GM23338 (cell line): ENCODE data around the gene CACNA1H. TPM values are rescaled to one million over a fixed set of nuclear protein-coding genes. Genes with fewer than 3 reads are reported as not detected.

Experiments
- ATAC-seq: fragments of 200-7000 bp; cut with Tn5 transposase; 3 replicates; pipeline ENCODE4 v1.9.1; 2020
- DNase-seq: peaks from one replicate; pipeline ENCODE4 v3.0.0-alpha.2; 2015; ENCODE audit warnings: low spot score
- H2AFZ ChIP-seq: fragments of 200-600 bp; sonication (generic); 2 replicates; pipeline ENCODE4 v1.8.0; 2016; ENCODE audit warnings: antibody characterized with exemption, mild to moderate bottlenecking, moderate library complexity
- H3F3A ChIP-seq: fragments of 200-600 bp; sonication (generic); replicated peaks from 2 replicates; pipeline ENCODE4 v1.8.0; 2017; ENCODE audit warnings: antibody characterized with exemption, mixed run types, low read depth
- H3K27ac ChIP-seq: fragments of 200-600 bp; sonication (generic); 2 replicates; pipeline ENCODE4 v1.6.1; 2016; ENCODE audit warnings: low read depth
- H3K27me3 ChIP-seq: fragments of 200-600 bp; sonication (generic); 2 replicates; pipeline ENCODE4 v1.8.0; 2016; ENCODE audit warnings: mild to moderate bottlenecking, mixed run types, moderate library complexity; ENCODE audit not compliant: insufficient read depth
- H3K36me3 ChIP-seq: fragments of 200-600 bp; sonication (generic); 2 replicates; pipeline ENCODE4 v1.8.0; 2016; ENCODE audit warnings: mild to moderate bottlenecking; ENCODE audit not compliant: insufficient read depth
- H3K4me1 ChIP-seq: fragments of 200-600 bp; sonication (generic); 2 replicates; pipeline ENCODE4 v1.8.0; 2016; ENCODE audit warnings: mild to moderate bottlenecking, moderate library complexity; ENCODE audit not compliant: insufficient read depth
- H3K4me2 ChIP-seq: fragments of 200-600 bp; sonication (generic); 2 replicates; pipeline ENCODE4 v1.7.1; 2017; ENCODE audit warnings: mixed run types
- H3K4me3 ChIP-seq: fragments of 200-600 bp; sonication (generic); 2 replicates; pipeline ENCODE4 v1.6.1; 2016; ENCODE audit warnings: mixed run types
- H3K79me2 ChIP-seq: fragments of 200-600 bp; sonication (generic); replicated peaks from 2 replicates; pipeline ENCODE4 v1.8.0; 2017; ENCODE audit warnings: mild to moderate bottlenecking; ENCODE audit not compliant: insufficient read depth
- H3K9me2 ChIP-seq: fragments of 200-600 bp; sonication (generic); 2 replicates; pipeline ENCODE4 v1.8.0; 2017; ENCODE audit not compliant: insufficient read depth
- H4K20me1 ChIP-seq: fragments of 200-600 bp; sonication (generic); replicated peaks from 2 replicates; pipeline ENCODE4 v1.8.0; 2017; ENCODE audit warnings: mild to moderate bottlenecking; ENCODE audit not compliant: insufficient read depth
- H3K27ac Mint-ChIP-seq: 2 replicates; pipeline ENCODE4 v1.8.0; 2020; ENCODE audit warnings: inconsistent platforms, mild to moderate bottlenecking, moderate library complexity, mixed read lengths
- H3K27me3 Mint-ChIP-seq: 3 replicates; pipeline ENCODE4 v1.8.0; 2022; ENCODE audit warnings: low read depth, mild to moderate bottlenecking, moderate library complexity, mixed read lengths, inconsistent platforms; ENCODE audit not compliant: insufficient read depth, poor library complexity
- H3K36me3 Mint-ChIP-seq: 3 replicates; pipeline ENCODE4 v1.8.0; 2021; ENCODE audit warnings: low read depth, mild to moderate bottlenecking, inconsistent platforms, moderate library complexity, mixed read lengths
- H3K4me1 Mint-ChIP-seq: 3 replicates; pipeline ENCODE4 v1.8.0; 2020; ENCODE audit warnings: mild to moderate bottlenecking, inconsistent platforms, mixed read lengths
- H3K4me3 Mint-ChIP-seq: 3 replicates; pipeline ENCODE4 v1.8.0; 2021; ENCODE audit warnings: moderate library complexity, mild to moderate bottlenecking, inconsistent platforms, mixed read lengths
- H3K9me3 Mint-ChIP-seq: 3 replicates; pipeline ENCODE4 v1.8.0; 2020; ENCODE audit warnings: moderate library complexity, mild to moderate bottlenecking, inconsistent platforms, mixed read lengths
- CREB1 ChIP-seq: fragments of 250-450 bp; sonication (Bioruptor Pico); IDR thresholded peaks from 2 replicates; pipeline ENCODE4 v1.5.0; 2020; ENCODE audit warnings: low read depth, mild to moderate bottlenecking, moderate library complexity
- EZH2 ChIP-seq: fragments of 200-600 bp; sonication (generic); IDR thresholded peaks from one replicate; pipeline ENCODE4 v1.8.0; 2017; ENCODE audit warnings: antibody characterized with exemption, mild to moderate bottlenecking, low read depth; ENCODE audit not compliant: unreplicated experiment
- EZH2phosphoT487 ChIP-seq: fragments of 200-600 bp; sonication (generic); IDR thresholded peaks from one replicate; pipeline ENCODE4 v1.8.1; 2018; ENCODE audit warnings: antibody characterized with exemption; ENCODE audit not compliant: unreplicated experiment
- JUNB ChIP-seq: IDR thresholded peaks from one replicate; pipeline ENCODE4 v1.6.1; 2016; ENCODE audit warnings: antibody characterized with exemption; ENCODE audit not compliant: unreplicated experiment
- NANOG ChIP-seq: IDR thresholded peaks from 2 replicates; pipeline ENCODE4 v1.6.1; 2016; ENCODE audit warnings: antibody characterized with exemption, borderline replicate concordance
- ZNF114 ChIP-seq: fragments of 250-450 bp; sonication (Bioruptor Pico); IDR thresholded peaks from 2 replicates; pipeline ENCODE4 v1.5.0; 2020; ENCODE audit warnings: mild to moderate bottlenecking, moderate library complexity
- ZNF331 ChIP-seq: fragments of 250-450 bp; sonication (Bioruptor Pico); IDR thresholded peaks from 2 replicates; pipeline ENCODE4 v1.5.0; 2020; ENCODE audit warnings: low read depth, mild to moderate bottlenecking, moderate library complexity
- ZNF462 ChIP-seq: fragments of 250-450 bp; sonication (Bioruptor Pico); IDR thresholded peaks from 2 replicates; pipeline ENCODE4 v1.5.0; 2020; ENCODE audit warnings: mild to moderate bottlenecking, moderate library complexity
- polyA plus RNA-seq: library from polyadenylated mRNA; unstranded; fragments of >200 nt; fragmentation: Nextera tagmentation; extraction: Ambion mirVana; gene quantifications from 2 replicates; pipeline ENCODE4 v1.2.1, GENCODE V29; 2016
- total RNA-seq: library from RNA; depleted of rRNA; stranded (reverse); fragments of >200 nt; shearing (Covaris generic); gene quantifications from 2 replicates; pipeline ENCODE4 v1.2.3, GENCODE V29; 2014
- TF ChIP-seq, protein P1 (sequence below): IDR thresholded peaks from 2 replicates; pipeline ENCODE4 v1.6.1; 2016; ENCODE audit warnings: antibody characterized with exemption

Gene CACNA1H
- total and polyA plus RNA-seq, 2 experiments from 2014 or later, result 3.5 to 43.3 TPM

DNA sequence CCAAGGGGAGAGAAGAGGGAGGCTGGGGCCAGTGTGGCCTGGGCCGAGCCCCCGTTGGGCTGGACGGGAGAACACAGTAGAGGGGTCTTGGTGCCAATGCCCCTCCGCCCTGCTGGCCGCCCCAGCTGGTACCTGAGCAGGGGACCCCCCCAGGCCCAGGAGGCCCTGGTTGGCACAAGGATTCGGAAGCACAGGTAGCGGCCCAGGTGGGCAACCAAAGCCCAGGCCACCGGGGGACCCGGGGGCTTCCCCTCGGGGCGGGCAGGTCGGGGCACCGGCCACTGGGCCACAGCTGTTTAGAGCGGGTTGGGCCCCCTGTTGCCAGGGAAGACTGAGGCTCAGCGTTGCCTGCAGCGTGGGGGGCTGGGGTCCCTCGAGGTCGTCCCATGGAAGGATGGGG, 28.6 kb upstream of the CACNA1H start (continued):
- TF ChIP-seq ZNF462 (CRISPR knock-in tag) (no peak), NANOG (no peak)
- TF ChIP-seq, protein P1, sequence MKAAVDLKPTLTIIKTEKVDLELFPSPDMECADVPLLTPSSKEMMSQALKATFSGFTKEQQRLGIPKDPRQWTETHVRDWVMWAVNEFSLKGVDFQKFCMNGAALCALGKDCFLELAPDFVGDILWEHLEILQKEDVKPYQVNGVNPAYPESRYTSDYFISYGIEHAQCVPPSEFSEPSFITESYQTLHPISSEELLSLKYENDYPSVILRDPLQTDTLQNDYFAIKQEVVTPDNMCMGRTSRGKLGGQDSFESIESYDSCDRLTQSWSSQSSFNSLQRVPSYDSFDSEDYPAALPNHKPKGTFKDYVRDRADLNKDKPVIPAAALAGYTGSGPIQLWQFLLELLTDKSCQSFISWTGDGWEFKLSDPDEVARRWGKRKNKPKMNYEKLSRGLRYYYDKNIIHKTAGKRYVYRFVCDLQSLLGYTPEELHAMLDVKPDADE, result no peak

DNA sequence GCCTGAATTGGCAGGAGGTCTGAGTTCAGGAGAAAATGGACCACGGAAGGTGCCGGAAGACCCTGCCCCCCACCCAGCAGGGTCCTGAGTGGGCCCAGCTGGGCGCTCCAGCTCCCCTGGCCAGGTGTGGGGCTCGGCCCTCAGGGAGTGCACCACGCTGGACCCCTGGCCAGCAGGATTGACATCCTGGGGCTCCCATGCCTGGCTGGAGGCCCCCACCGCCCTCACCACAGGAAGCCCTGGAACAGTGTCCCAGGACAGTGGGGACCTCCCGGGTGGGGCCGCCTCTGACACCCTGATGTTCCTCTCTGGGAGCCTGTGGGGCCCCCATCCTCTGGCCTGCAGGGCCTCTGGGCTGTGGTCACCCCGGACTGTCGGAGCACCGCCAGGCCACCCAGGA, 28.1 kb upstream of the CACNA1H start:
- Histone ChIP-seq H3K9me2 (no peaks in the 10 kb centered on the region), H2AFZ (no peak overlapping the region), H3K27ac (no peak overlapping the region), H3F3A (no peaks in the 10 kb centered on the region), H3K4me2 (no peak overlapping the region), H3K4me1 (no peaks in the 10 kb centered on the region), H4K20me1 (no peaks in the 10 kb centered on the region), H3K79me2 (no peaks in the 10 kb centered on the region), H3K27me3 (no peaks in the 10 kb centered on the region), H3K36me3 (no peaks in the 10 kb centered on the region), H3K4me3 (no peak overlapping the region)
- no peak overlapping the region for H3K27ac Mint-ChIP-seq
- ATAC-seq (no peak), DNase-seq (no peak)
- H3K36me3 Mint-ChIP-seq, result no peaks in the 10 kb centered on the region
- H3K9me3 Mint-ChIP-seq, result no peaks in the 10 kb centered on the region
- H3K27me3 Mint-ChIP-seq, result peaks cover 1% of the 10 kb centered on the region
- no peaks in the 10 kb centered on the region for H3K4me1 Mint-ChIP-seq
- H3K4me3 Mint-ChIP-seq, result no peak overlapping the region
- no peak for TF ChIP-seq JUNB
- TF ChIP-seq CREB1 (CRISPR knock-in tag), result no peak
- TF ChIP-seq EZH2phosphoT487, result no peak
- TF ChIP-seq EZH2, result no peak
- TF ChIP-seq ZNF114 (CRISPR knock-in tag), result no peak
- TF ChIP-seq ZNF462 (CRISPR knock-in tag), result no peak
- TF ChIP-seq ZNF331 (CRISPR knock-in tag), result no peak
- TF ChIP-seq NANOG, result no peak
